Stimulated activated CD4-positive, alpha-beta T cell treated with anti-CD3 and anti-CD28 coated beads, Interleukin-4, amount 100 ng/mL, for 4 hours (primary cell): Measurements from ENCODE around the gene ALAD.
"Not testable (repeated sequence)": the region's sequence is repeated elsewhere in the genome, so short reads cannot be mapped to it uniquely, and the experiment has no call there.

Experiments
- DNase-seq, 2 experiments: peaks; one replicate each; pipeline ENCODE4 v3.0.0-alpha.2; 2020

The ALAD gene

DNA sequence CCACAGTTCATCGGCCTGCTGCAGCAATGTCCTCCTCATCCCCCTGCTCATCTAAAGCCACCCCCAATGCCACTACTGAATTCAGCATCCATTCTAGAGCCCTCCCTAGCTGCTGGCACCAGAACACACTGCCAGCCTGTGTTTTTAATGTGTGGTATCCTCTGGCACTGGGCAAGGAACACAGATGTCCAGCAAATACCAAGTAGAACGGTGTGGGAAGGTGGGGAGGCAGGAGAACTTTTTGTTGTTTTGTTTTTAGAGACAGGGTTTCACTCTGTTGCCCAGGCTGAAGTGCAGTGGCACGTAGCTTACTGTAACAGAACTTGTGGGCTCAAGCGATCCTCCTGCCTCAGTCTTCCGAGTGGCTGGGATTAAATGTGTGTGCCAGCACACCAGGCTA lies 29.0 kb downstream of the ALAD start:
- no peak for DNase-seq

DNA sequence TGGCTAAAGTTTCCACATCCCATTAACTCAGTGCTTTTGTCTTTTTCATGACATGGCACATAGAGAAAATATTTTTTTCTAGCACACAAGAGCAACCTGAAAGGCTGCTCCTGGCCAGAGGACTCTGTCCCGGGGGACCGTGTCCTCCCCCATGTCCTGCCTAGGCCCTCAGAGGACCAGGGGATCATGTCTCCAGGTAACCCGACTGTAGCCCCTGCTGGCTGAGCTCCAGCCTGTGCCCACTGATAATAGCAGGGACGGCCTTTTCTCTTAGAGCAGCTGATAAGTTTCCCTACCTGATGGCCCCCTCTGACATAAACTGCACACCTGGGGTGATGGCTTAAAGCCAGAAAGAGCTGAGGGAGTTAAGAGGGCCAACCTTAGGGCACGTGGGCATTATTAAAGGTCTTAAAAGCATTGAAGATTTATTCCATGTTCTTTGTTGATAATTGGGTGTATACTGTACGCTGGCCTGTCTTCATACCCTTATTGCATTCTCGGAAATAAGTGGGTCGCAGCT lies 30.2 kb downstream of the ALAD start:
- DNase-seq = no peak

DNA sequence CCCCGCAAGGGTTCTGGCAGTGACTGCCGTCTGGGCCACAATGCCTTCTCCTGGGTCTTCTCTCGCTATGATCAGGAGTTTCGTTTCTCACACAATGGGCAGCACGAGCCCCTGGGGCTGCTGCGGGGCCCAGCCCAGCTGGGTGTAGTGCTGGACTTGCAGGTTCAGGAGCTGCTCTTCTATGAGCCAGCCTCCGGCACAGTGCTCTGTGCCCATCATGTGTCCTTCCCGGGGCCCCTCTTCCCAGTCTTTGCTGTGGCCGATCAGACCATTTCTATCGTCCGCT lies 31.3 kb downstream of the ALAD start:
- DNase-seq = no peak

DNA sequence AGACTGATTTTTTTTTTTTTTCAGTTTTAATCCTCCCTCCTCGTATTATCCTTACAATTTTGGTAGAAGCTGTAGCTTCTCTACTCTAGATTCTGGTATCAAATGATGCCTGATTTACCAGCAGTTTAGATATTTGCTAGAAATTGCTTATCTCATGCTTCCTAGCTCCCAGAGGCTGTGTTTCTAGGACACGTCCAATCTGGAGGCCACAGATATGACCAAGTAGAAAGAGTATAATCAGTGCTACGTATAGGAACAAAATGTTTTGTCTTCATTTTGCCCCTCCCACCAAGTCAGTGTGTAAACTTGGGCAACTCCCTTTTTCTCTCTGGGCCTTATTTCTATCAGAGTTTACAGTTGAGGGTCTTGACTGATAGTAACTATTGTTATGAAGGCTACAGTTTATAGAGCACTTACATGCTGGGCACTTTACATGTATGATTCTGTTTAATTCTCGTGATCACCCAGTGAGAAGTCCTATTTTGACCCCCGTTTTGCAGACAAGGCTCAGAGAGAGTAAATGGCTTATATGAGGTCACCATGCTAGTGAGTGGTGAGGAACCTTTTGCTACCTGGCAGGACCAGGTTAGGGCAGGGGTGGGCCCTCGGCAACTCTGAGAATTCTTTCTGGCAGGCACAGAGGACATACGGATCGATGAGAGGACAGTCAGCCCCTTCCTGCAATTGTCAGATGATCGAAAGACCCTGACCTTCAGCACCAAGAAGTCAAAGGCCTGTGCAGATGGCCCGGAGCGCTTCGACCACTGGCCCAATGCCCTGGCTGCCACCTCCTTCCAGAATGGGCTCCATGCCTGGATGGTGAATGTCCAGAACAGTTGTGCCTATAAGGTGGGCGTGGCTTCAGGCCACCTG lies 31.9 kb downstream of the ALAD start:
- DNase-seq = no peak

DNA sequence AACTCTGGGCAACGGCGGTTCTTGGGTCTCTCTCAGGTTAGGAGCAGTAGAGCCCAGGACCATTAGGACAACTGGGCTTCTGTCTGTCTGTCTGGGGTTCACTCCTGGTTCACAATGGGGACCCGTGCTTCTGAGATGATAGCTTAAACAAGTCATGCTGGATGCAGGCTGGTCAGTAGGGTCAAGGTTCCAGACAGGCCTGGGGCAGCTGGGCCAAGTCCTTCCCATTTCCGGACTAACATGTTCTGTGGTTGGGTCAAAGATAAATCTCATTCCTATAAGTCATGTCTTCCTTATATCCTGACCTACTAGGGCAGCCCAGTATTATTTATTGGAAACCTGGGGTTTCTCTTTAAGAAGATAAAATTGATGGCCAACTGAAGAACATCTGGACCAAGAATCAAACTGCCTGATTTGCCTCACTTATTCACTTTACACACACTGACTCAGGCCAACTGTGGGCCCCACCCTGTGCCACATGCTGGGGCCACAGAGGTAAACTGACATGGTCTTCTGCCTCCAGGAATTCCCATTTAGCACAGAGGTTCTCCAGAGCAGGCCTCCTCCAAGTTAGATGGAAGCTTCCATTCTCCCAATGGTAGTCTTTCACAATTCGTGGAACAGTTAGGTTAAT lies 32.6 kb downstream of the ALAD start:
- DNase-seq = no peak

DNA sequence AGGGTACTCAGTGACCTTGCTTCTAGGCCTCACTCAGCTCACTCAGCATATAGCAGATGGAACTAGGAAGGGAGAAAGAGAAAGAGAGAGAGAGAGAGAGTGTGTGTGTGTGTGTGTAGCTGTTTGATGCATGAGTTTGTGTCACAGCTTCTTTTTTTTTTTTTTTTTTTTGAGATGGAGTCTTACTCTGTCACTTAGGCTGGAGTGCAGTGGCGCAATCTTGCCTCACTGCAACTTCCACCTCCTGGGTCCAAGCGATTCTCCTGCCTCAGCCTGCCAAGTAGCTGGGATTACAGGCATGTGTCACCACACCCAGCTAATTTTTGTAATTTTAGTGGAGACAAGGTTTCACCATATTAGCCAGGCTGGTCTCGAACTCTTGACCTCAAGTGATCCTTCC lies 35.4 kb downstream of the ALAD start:
- not testable (repeated sequence) for DNase-seq

DNA sequence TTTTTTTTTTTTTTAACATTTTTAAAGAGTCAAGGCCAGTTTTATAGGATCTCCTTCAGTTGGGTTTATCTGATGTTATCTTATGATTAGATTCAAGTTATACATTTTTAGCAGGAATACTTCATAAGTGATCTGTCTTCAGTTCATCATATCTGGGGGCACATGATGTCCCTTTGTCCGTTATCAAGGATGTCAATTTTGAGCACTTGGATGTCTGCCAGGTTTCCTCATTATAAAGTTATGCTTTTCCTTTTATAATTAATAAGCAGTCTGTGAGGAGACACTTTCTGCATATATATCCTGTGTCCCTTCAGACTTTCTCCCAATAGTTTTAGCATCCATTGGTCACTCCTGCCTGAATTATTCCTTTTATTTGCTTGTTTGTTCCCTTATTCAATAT lies 36.1 kb downstream of the ALAD start:
- DNase-seq = no peak

DNA sequence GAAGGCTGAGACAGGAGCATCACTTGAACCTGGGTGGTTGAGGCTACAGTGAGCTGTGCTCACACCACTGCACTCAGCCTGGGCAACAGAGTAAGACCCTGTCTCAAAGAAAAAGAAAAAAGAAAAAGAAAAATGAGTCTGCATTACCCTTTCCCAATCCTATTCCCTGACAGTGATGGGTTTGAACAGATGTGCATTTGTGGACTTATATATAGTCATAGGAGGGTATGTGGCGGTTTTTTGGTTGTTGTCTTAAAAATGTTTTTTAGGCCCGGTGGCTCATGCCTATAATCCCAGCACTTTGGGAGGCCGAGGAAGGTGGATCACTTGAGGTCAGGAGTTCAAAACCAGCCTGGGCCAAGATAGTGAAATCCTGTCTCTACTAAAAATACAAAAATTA lies 37.7 kb downstream of the ALAD start:
- DNase-seq = no peak

DNA sequence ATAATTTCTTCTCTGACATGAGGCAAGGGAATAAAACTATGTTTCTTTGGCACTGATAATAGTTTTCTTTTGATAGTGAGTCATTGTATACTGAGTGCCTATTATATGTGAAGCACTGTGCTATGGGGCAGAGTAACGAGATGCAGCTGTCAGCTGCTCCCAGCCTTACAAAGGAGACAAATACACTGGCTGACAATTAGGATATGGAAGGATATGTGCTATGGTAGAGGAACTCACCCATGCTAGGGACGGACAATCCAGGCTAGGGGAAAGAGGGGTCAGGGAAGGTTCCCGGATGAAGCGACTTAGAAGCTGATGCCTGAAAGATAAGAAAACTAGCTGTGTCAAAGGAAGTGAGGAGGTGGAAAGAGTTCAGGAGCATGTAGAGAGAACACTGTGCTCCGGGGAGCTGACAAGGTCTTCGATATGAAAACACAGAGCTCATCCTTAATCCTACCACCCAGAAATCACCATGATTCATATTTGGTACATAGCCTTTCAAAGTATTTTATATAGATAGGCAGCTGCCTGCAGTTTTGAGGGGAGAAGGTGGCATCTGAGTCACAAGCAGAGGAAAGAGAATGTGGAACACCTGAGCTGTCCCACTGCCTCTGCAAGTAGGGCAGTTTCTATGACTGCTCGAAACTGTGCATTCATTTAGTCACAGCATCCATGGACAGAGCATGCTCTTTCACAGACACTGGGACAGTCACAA lies 39.6 kb downstream of the ALAD start:
- DNase-seq = no peak

DNA sequence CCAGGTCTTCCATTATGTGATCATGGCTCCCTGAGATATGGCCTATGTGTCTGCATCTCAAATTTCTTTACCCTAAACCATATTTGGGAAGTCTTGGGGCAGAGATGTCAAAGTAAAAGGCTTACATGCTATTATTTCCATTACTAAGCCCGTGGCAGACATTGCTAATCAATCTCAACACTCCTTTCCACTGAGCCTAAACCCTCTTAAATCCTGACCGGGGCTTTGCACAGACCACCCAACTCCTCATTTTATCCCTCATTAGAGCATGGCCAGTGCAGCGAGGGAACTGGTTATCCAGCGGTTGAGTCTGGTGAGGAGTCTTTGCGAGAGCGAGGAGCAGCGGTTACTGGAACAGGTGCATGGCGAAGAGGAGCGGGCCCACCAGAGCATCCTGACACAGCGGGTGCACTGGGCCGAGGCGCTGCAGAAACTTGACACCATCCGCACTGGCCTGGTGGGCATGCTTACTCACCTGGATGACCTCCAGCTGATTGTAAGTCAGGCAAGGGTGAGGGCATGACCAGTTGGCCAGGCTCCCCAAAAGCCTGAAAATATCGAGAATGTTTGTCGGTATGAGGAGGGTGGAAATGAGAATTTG lies 40.7 kb downstream of the ALAD start:
- no peak for DNase-seq

DNA sequence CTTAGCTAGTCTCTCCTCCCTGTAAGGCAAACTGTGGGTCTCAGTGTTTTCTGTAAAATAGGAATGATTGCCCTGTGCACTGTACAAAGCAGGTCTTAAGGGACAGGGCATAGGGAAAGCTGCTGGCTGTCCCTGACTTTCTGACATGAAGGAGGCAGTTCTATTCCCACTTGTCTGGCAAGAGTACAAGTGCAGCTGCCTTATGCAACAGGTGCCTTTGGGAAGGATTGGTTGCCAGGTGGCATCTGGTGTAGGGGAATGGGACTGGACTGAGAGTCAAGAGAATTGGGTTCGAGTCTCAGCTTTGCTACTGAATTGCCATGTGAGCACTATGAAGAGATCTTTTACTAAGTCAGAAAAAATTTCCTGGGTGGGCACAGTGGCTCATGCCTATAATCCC lies 41.7 kb downstream of the ALAD start:
- no peak for DNase-seq

DNA sequence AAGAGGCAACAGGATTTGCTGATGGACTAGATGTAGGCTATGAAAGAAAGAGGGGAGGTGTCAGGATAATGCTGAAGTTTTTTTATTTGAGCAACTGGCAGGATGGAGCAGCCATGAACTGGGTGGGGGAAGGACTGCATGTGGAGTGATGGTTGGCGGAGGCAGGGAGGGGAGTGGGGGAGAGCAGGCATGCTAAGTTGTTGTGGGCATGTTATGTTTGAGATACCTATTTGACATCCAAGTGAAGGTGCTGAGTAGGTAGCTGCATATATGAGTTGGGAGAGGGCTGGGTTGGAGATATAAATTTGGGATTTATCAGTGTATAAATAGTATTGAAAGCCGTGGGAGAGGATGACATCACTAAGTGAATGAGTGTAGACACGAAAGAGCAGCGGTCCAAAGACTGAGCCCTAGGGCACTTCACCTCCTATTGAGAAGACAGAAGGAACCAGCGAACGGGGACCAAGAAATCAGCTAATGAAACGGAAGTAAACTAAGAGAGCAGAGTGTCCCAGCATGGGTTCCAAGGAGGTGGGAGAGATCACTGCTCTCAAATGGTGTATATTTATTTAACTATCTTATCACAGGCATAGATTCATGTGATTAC lies 44.3 kb downstream of the ALAD start:
- no peak for DNase-seq

DNA sequence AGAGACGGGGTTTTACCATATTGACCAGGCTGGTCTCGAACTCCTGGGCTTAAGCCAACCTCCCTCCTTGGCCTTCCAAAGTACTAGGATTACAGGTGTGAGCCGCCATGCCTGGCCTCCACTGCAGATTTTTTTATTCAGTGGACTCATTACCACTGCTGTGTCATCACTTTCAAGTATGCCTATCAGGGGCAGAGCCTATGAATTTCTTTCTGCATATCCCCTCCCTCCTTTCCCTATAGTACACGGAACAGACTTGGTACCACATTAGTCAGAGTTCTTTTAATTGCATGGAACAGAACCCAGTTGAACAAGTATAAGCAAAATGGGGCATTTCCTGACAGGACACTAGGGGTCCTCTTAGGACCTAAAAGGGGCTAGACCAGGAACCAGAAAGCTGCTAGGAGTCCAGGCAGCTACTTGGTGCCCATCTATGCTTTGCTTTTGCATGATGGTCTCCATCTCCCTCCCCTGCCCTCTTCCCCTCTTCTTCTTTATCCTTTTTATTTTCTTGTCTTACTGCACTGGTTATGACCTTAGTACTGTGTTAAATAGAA lies 46.0 kb downstream of the ALAD start:
- no peak for DNase-seq

DNA sequence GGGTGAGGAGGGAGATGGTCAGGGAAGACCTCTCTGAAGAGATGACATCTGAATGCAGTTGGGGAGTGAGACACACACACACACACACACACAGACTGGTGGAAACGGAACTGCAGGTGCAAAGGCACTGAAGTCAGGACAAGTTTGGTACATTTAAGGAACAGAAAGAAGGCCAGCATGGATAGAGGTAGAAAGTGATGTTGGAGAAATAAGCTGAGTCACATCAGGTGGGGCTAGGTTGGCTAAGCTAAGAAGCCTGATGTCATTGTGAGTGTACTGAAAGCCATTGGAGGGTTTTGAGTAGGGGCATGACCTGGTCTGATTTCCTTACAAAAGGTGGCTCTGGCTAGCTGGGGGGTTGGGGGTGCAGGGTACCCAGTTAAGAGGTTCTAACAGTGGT lies 48.7 kb downstream of the ALAD start:
- DNase-seq = no peak

DNA sequence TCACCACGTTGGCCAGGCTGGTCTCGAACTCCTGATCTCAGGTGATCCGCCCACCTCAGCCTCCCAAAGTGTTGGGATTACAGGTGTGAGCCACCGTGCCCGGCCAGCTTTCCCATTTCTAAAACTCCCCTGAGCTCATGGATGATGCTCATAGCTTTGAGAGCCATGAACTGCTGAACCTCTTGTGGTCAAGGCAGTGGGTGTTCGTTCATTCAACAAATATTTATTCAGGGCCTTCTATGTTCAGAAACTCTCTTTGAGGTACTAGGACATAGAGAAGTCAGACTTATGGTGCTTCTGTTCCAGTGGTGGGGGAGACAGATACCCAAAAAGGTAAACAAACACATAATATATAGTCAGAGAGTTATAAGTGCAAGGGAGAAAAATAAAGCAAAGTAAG lies 49.1 kb downstream of the ALAD start:
- no peak for DNase-seq

DNA sequence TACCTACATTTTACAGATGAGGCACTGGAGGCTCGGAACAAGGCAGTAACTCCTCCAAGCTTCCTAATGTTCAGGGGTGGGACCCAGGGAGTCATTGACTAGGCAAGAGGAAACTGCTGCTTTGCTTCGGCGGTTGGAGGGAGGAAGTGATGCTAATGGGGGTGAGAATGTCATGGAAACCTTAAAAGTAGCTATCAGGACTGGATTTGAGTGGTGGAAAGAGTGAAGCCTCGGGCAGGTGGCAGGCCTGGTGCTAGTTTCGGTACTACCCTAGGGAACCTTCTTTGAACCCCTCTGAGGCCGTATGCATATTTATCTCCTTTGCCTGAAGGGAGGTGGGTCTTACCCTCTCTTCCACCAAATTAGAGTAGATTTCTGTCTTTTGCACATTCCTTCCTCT lies 50.1 kb downstream of the ALAD start:
- peak in 1 of 2 experiments; percentile 22 for DNase-seq

DNA sequence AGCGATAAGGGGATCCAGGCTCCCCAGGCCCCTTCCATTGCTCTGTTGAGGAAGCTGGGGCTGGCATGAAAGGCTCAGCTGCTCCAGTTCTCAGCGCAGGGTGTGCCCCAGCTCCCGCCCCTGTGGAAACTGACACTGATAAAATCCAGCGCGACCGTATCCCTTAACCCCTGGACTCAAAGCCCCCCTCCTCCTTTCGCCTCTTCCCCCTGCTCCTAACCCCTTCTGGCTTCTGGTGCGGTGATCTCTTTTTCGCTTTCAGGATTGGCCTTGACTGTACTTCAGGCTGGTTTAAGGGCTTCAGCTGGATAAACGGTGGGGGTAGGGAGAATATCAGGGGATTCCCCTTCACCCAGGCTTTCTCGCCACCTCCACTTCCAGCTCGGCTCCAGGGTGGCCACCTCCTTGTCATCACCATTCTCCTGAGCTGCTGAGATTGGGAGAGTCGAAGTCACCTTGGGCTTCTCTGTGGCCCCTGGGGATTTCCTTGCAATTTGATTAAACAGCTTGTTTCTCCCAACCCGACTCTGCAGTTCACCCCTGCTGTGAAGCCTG lies 50.9 kb downstream of the ALAD start:
- no peak for DNase-seq

DNA sequence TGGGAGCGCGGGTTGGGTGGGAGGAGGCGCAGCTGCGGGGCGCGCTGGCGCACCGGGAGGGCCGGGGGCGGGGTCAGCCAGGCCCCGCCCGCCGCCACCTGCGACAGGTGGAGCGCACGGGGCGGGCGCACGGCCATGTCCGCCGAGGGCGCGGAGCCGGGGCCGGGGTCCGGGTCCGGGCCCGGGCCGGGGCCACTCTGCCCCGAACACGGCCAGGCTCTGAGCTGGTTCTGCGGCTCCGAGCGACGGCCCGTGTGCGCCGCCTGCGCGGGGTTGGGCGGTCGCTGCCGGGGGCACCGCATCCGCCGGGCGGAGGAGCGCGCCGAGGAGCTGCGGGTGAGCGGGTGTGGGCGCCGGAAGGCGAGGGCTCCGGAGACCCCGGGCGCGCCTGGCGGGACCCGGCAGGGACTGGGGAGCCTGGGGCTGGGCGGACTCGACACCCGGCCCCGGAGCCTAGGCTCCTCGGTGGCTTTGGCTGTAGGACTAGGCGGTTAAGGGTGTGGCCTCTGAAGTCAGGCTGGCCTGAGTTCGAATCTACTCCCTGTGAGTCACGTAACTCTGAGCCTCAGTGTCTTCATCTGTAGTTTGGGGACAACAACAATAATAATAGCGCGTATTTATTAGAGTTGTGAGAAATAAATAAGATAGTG lies 51.5 kb downstream of the ALAD start, which contains the start of gene BSPRY:
TSS of gene BSPRY (plus strand) at position 97 of the 650 bp plus-strand sequence. CDS start at position 136, 39 bp downstream.
- peak in 1 of 2 experiments; percentile 23 for DNase-seq

DNA sequence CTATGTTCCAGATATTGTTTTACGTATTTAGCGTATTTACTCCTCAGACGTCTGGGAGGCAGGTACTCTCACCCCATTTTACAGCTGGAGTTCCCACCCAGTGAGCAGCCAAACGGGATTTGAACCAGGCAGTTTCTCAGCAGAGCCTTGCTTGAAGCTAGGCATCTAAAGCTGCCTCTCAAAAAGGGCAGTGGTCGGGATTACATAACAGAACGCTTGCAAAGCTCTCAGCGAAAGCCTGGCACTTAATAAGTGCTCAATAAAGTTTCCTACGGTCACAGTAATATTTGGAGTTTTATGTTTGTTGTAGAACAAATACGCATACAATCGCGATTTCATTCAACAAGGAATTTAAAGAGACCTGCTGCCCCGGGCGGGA lies 52.0 kb downstream of the ALAD start:
- DNase-seq = no peak

DNA sequence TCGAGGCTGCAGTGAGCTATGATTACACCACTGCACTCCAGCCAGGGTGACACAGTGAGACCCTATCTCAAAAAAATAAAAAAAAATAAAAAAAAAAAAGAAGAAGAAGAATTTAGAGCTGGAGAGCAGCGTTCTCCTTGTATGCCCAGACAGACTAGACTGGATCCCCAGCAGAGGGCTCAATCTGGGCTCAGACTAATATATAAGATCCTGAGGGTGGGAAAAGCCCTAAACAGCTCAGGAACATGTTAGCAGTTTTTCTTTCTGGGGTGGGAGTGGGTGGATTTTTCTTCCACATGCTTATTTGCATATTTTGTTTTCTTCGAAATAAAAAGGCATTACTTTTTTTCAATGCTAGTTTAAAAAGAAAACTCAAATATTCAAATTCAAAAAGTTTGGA lies 52.6 kb downstream of the ALAD start:
- DNase-seq = no peak

DNA sequence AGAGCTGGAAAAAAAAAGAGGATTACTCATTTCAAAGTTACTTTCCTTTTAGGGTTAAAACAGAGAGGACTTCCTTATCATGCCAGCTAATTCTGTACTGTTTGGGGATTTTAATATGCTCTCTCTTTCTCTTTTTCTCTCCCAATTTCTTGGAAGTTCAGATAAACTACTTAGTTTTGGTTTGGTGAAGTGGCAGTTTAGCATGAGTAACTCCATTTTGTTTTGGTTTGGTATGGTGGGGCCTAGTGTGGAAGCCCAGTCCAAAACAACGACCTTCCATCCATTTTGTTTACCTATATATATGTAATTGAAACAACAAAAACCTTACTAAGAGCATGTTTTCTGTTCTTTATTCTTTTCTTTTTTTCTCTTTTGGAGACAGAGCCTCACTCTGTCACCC lies 55.4 kb downstream of the ALAD start:
- DNase-seq = no peak

DNA sequence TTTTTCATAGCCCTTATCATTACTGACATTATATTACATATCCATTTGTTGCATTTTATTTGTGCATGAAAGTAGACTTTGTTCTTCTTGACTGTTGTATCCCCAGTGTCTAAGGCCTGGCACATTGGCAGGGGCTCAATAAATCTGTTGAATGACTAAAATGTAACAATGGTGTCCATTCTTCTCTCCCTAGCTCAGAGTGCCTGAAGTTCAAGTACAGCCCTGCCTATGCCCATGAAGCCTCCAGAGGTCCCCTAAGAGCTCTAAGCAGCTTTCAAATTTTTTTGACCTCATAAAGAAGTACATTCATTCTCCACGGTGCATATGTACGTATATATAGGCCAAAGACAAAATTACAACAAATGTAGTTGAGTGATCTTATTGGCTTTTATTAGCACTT lies 55.9 kb downstream of the ALAD start:
- no peak for DNase-seq
